Stimulated activated naive CD4-positive, alpha-beta T cell treated with Interleukin-2 at 50 U/mL for 16 hours (primary cell): ENCODE results near the gene GNAO1.

Experiments used
- DNase-seq: peaks from one replicate; lab custom pipeline; 2025; lab: John Stamatoyannopoulos, UW

Gene GNAO1

DNA sequence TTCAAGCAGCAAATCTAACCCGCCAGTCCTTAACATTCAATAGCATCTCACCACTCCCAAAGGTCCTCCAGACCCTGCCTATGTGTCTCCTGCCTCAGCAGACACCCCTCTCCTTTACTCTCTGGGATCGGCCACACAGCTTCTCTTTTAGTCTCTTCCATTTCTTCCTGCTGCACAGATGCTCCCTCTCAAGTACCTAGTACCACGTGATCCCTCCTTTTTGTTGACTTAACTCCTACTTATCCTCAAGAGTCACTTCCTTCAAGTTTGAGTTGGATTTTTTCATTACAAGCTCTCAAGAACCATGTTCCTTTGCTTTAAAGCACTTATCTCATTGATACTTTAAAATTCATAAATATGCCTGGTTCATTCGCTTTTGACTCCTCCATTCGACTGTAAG is 209.2 kb downstream of the GNAO1 start:
- no peak for DNase-seq

DNA sequence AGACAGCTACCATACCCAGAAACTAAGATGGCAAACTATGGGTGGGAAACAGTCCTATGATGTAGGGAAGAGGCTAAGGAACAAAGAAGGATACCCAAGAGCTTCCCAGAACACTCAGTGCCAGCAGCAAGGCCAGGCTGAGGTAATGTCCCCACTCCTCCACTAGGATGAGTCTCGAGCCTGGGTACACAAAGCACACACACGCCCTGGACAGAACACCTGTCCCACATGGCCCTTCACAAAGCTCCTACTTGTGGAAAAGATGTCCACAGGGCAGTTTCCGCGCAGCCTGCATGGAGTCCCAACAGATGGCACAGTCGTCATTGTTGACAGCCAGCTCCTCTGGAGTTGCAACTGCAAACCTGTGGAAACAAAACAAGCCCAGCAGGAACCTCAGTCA is 210.2 kb downstream of the GNAO1 start:
- no peak for DNase-seq

GRCh38 chr16:56405977-56406672 is 214.8 kb downstream of the GNAO1 start:
- DNase-seq: no peak
